Thyroid gland (tissue), 4 donors: ENCODE data around the gene DGKD.

Experiments
- POLR2A ChIP-seq, 2 donors: fragments of 450-650 bp; IDR thresholded peaks; one replicate each; pipeline ENCODE4 v1.6.1; 2017; ENCODE audit warnings: antibody characterized with exemption in 2 of 2, mild to moderate bottlenecking in 2 of 2, moderate library complexity in 1 of 2
- TF ChIP-seq, protein P1 (sequence below), 6 experiments: fragments of 200-600 bp in 3 of 6; fragments of 450-650 bp in 3 of 6; sonication (generic) in 3 of 6; IDR thresholded peaks; one replicate each; pipeline ENCODE4 v1.5.1; 2016 to 2019; ENCODE audit warnings: antibody characterized with exemption in 6 of 6, mild to moderate bottlenecking in 2 of 6, inconsistent platforms in 1 of 6, moderate library complexity in 1 of 6

GRCh38 chr2:233490831-233491230 lies 136.5 kb downstream of the DGKD start:
- TF ChIP-seq, protein P1, sequence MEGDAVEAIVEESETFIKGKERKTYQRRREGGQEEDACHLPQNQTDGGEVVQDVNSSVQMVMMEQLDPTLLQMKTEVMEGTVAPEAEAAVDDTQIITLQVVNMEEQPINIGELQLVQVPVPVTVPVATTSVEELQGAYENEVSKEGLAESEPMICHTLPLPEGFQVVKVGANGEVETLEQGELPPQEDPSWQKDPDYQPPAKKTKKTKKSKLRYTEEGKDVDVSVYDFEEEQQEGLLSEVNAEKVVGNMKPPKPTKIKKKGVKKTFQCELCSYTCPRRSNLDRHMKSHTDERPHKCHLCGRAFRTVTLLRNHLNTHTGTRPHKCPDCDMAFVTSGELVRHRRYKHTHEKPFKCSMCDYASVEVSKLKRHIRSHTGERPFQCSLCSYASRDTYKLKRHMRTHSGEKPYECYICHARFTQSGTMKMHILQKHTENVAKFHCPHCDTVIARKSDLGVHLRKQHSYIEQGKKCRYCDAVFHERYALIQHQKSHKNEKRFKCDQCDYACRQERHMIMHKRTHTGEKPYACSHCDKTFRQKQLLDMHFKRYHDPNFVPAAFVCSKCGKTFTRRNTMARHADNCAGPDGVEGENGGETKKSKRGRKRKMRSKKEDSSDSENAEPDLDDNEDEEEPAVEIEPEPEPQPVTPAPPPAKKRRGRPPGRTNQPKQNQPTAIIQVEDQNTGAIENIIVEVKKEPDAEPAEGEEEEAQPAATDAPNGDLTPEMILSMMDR (IDR thresholded peaks at IDR 0.05) = no peak
- no peak for TF ChIP-seq POLR2A (IDR thresholded peaks at IDR 0.05)
